Effector CD8-positive, alpha-beta T cell (primary cell): ENCODE data around the gene TTC9C.
A peak's percentile ranks its signal among the peaks of the same experiment; 100 is the strongest.
"Not testable (repeated sequence)": the region's sequence is repeated elsewhere in the genome, so short reads cannot be mapped to it uniquely, and the experiment has no call there.

Experiments used
- DNase-seq: peaks from one replicate; lab custom pipeline; 2025; lab: John Stamatoyannopoulos, UW
- total RNA-seq, 4 experiments: gene quantifications; one replicate each; lab custom pipeline; 2026; lab: John Stamatoyannopoulos, UW

Gene TTC9C
- total RNA-seq = 18.7 to 37.8 (median 28.4) reads per million in 4 experiments

DNA sequence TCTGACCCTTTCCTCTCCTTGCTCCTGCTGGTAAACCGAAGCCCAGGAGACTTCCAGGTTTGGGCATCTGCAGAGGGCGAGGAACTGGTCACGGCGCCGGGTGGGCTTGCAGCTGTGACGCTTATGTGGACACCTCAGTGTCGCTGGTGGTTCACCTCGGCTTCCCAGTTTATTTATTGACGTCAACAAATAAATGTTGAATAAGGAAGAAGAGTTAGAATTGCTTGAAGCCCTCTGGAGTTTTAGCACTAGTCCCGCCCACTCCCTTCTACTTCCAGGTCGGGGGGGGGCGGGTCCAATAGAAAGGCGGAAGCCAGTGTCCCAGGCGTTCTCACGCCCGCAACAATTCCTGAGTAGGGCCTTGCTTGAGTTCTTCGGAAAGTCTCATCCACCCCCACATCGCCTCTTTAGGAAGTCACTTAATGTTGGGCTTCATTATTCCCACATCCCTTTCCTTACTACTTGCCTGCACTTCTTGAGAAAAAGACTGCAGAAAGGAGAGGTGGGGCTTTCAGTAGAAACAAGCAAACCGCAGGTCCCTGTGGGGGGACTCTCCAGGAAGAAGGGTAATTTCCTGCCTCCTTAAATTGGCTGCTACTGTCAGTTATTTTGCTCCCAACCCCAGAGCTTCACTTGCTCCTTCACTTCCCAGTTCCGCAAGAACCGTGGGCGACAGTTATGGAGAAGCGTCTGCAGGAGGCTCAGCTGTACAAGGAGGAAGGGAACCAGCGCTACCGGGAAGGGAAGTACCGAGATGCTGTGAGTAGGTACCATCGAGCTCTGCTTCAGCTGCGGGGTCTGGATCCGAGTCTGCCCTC, at the start of gene TTC9C:
TSS of gene TTC9C (plus strand) at position 316 of the 818 bp plus-strand sequence. CDS start at position 679, 363 bp downstream.
- peak; percentile 75 for DNase-seq

- DNase-seq = peak; percentile 74
Measured at GRCh38 chr11:62678770-62679696, 49.3 kb upstream of the TTC9C start, which contains the start of gene UBXN1. Gene UBXN1 (minus strand): TSS chr11:62679073. CDS start chr11:62678923, 150 bp downstream.

- peak; percentile 4 for DNase-seq
Measured at GRCh38 chr11:62680825-62681240, 47.5 kb upstream of the TTC9C start.

GRCh38 chr11:62682518-62682917, 45.8 kb upstream of the TTC9C start:
- no peak for DNase-seq

GRCh38 chr11:62687508-62688396, 40.5 kb upstream of the TTC9C start:
- no peak for DNase-seq

DNA sequence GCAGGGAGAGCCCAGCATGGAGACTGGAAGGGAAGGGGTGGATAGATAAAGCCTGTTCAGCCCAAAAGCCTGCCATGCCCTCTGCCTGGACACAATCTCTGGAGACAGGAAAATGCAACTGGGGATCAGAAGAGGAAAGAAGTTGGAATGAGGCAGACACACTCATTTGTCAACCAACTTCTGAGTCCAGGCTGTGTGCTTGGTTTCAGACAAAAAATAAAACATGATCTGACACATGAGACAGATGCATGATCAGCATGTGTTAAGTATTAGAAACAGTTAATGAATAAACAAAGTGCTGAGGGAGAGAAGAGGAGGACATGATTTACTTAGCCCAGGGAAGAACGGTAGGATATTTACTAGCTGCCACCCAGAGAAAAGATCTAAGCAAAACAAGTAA, 39.8 kb upstream of the TTC9C start:
- DNase-seq = no peak

DNA sequence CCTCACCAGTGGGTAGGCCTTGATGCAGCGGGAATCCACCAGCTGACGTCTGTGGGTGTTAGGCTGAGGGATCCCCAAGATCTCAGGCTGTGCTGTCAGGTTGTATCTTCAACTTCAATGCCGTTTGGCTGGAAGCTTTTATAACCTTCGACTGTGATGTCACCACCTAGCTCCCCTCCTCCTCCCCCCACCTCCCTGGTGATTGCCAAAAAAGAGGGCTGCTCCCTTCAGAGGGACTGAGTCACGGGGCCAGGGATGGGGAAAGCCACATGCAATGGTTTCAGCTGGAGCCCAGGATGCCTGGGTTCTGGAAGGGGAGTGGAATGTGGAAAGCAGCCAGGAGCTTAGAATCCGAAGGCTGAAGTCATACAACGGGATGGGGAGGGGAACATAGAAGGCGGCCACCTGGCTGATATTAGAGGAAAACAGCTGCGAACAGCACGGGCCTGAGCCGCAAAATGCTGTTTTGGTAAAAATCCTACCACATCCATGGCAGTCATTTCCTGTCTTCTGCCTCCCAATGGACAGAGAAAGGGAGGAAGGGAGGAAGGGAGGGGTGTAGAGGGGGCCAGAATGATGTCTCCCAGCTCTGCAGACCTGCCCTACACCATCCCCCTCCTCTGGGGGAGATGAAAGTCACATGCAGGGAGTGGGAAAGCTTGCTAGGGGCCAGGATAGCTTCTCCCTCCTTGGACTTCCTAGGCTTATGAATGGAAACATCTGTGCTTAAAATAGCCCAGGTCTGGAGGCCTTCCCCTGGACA, 38.7 kb upstream of the TTC9C start, which contains the start of gene LRRN4CL:
TSS of gene LRRN4CL (minus strand) at position 110 of the 763 bp plus-strand sequence. CDS start 1,022 bp downstream, outside the sequence.
- no peak for DNase-seq

DNA sequence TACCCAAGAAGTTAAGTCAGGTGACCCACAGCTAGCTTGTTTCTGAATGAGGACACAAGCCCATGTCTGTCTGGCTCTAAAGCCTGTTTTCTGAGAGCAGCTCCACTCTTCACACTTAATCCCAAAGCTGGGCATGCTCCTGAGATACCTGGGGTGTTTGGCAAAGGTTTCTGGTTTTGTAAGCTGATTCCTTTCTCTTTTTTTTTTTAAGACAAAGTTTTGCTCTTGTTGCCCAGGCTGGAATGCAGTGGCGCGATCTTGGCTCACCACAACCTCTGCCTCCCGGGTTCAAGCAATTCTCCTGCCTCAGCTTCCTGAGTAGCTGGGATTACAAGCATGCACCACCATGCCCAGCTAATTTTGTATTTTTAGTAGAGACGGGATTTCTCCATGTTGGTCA, 34.7 kb upstream of the TTC9C start:
- not testable (repeated sequence) for DNase-seq

- DNase-seq = peak; percentile 62
Measured at GRCh38 chr11:62694455-62695167, 33.7 kb upstream of the TTC9C start.

- no peak for DNase-seq
Measured at GRCh38 chr11:62702246-62702645, 26.0 kb upstream of the TTC9C start.

GRCh38 chr11:62703921-62704320, 24.4 kb upstream of the TTC9C start:
- DNase-seq = not testable (repeated sequence)

GRCh38 chr11:62705413-62705812, 22.9 kb upstream of the TTC9C start:
- DNase-seq = no peak

DNA sequence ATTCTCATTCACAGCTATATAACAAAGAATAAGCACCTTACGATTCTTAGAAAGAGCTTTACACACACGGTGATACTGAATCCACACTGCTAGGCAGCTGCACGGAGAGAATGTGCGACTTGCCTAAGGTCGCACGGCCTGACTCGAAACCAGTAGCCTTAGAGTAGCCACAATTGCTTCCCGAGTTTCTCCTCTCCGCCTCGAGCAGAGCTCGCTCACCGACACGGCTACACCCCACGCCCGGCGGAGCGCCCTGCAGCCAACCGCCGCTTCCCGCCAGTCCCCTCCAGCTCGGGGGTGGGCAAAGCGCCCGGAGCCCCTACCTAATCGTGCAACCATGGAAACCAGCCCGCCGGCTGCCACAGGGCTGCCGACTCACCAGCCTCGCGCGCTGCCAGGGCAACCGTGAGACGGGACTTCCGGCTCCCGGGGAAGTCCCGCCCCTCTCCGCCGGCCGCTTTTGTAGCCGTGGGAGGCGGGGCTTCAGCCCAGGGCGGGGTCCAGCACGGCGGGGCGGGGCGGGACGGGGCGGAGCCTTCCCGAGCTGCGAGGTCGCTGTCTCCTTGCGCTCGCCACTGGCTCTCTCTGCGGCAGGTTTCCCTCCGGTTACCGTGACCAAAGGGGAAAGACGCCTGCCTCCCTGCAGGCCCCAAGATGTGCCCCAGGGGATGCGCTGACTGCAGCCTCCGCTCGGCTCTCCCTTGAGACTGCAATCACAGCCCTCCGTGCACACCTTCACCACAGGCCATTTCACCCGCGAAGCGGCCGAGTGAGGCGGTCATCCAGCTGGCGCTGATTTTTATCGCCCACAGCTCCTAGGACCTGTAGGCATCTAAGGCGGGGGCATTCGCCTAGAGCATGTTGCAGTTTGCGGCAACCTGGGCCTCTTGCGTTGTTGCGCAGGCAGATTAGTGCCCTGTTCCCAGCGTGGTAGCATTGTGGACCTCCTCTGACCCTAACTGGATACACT, 22.1 kb upstream of the TTC9C start:
- peak; percentile 94 for DNase-seq

- DNase-seq = no peak
Measured at GRCh38 chr11:62706850-62707247, 21.4 kb upstream of the TTC9C start.

GRCh38 chr11:62707277-62707861, 20.9 kb upstream of the TTC9C start, which contains the start of the genes BSCL2 and GNG3:
Gene BSCL2 (minus strand): TSS chr11:62707424. CDS start chr11:62707195, 229 bp downstream.
Gene GNG3 (plus strand): TSS chr11:62707676. CDS start chr11:62708296, 620 bp downstream.
- DNase-seq = no peak

GRCh38 chr11:62708392-62708791, 19.9 kb upstream of the TTC9C start:
- no peak for DNase-seq

DNA sequence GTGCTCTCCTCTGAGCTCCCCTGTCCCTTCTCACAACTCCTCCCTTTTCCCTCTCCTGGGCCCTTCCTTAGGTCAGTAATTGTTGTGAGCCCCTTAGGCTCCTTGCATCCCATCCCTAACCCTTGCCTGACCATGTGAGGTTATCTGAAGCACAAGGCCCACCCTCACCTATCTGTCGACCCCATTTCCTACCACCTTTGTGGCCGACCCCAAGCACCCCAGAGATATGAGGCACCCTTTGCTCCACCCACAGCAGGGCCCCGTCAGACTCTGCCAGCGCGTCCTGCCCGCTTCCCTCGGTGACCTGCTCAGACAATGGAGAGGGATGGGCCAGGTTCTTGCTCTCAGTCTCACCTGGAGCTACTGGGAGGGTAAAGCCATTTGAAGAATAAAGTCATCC, 19.5 kb upstream of the TTC9C start:
- DNase-seq = peak; percentile 44
